Fibroblast of the aortic adventitia (primary cell): ENCODE data around the gene PLPP4. TPM values are rescaled to one million over a fixed set of nuclear protein-coding genes. Genes with fewer than 3 reads are reported as not detected.

Experiments
- DNase-seq: peaks from one replicate; pipeline ENCODE4 v3.0.0-alpha.2; 2010; ENCODE audit warnings: low read depth
- H3K4me3 ChIP-seq: 2 replicates; pipeline ENCODE4 v1.5.1; 2011; ENCODE audit warnings: low read depth, mild to moderate bottlenecking, control low read depth, low read length, moderate library complexity
- CTCF ChIP-seq: IDR thresholded peaks from 2 replicates; pipeline ENCODE4 v1.5.1; 2011; ENCODE audit warnings: mild to moderate bottlenecking, low read length, control low read depth, inconsistent platforms; ENCODE audit not compliant: insufficient read depth
- total RNA-seq: library from RNA; depleted of rRNA; stranded (reverse); fragments of >200 nt; gene quantifications from 2 replicates; pipeline ENCODE4 v1.2.3, GENCODE V29; 2012; ENCODE audit warnings: low replicate concordance

Gene PLPP4
- total RNA-seq, 1 donor = 7.5 TPM

GRCh38 chr10:120597902-120598301, 140.9 kb downstream of the PLPP4 start:
- H3K4me3 ChIP-seq = no peak overlapping the region
- no peak for DNase-seq
- no peak for TF ChIP-seq CTCF

- no peak for DNase-seq
- no peak for TF ChIP-seq CTCF
- no peak overlapping the region for H3K4me3 ChIP-seq
Measured at GRCh38 chr10:120598386-120598785, 141.4 kb downstream of the PLPP4 start.

- DNase-seq = no peak
- no peak for TF ChIP-seq CTCF
- no peak overlapping the region for H3K4me3 ChIP-seq
Measured at GRCh38 chr10:120599200-120599724, 142.2 kb downstream of the PLPP4 start.

- peak; percentile 37 for DNase-seq
- H3K4me3 ChIP-seq = no peak overlapping the region
- TF ChIP-seq CTCF = peak; percentile 53
Measured at GRCh38 chr10:120600871-120601649, 144.0 kb downstream of the PLPP4 start.

GRCh38 chr10:120601999-120602398, 145.0 kb downstream of the PLPP4 start:
- TF ChIP-seq CTCF = no peak
- no peak overlapping the region for H3K4me3 ChIP-seq
- DNase-seq = no peak

- no peak for DNase-seq
- no peak overlapping the region for H3K4me3 ChIP-seq
- no peak for TF ChIP-seq CTCF
Measured at GRCh38 chr10:120605410-120605809, 148.4 kb downstream of the PLPP4 start.
